Mesothelial cell of epicardium (in vitro differentiated cells): ENCODE results near the gene NELL1. TPM values are rescaled to one million over a fixed set of nuclear protein-coding genes. Genes with fewer than 3 reads are reported as not detected.

Source experiments
- DNase-seq, 2 experiments: peaks; one replicate each; pipeline ENCODE4 v3.0.0; 2021; ENCODE audit warnings: low spot score in 2 of 2; ENCODE audit not compliant: unreplicated experiment in 2 of 2
- H3K27ac Mint-ChIP-seq: 2 replicates; pipeline ENCODE4 v1.8.0; 2021; ENCODE audit warnings: mixed read lengths
- H3K27me3 Mint-ChIP-seq: 2 replicates; pipeline ENCODE4 v1.8.0; 2021; ENCODE audit warnings: low read depth, mixed read lengths
- H3K36me3 Mint-ChIP-seq: 2 replicates; pipeline ENCODE4 v1.8.0; 2021; ENCODE audit warnings: mixed read lengths
- H3K4me1 Mint-ChIP-seq: 2 replicates; pipeline ENCODE4 v1.8.0; 2021; ENCODE audit warnings: mixed read lengths
- H3K4me3 Mint-ChIP-seq: 2 replicates; pipeline ENCODE4 v1.8.0; 2021; ENCODE audit warnings: mild to moderate bottlenecking, moderate library complexity, mixed read lengths
- H3K9me3 Mint-ChIP-seq: 2 replicates; pipeline ENCODE4 v1.8.0; 2021; ENCODE audit warnings: mixed read lengths
- CTCF ChIP-seq: fragments of 200-600 bp; sonication (generic); IDR thresholded peaks from one replicate; pipeline ENCODE4 v1.5.0; 2021; ENCODE audit warnings: antibody characterized with exemption; ENCODE audit not compliant: unreplicated experiment
- total RNA-seq: library from RNA; stranded (reverse); gene quantifications from 3 replicates; pipeline ENCODE4 v1.2.1, GENCODE V29; 2021

The NELL1 gene
- total RNA-seq, 1 donor from 2014 or later, result 1.7 TPM

GRCh38 chr11:20672575-20672974 lies 3.2 kb downstream of the NELL1 start:
- no peak overlapping the region for H3K27ac Mint-ChIP-seq
- peaks cover 11% of the 10 kb centered on the region for H3K4me1 Mint-ChIP-seq
- no peak for DNase-seq
- no peak overlapping the region for H3K4me3 Mint-ChIP-seq
- H3K27me3 Mint-ChIP-seq, result peaks cover 94% of the 10 kb centered on the region
- H3K9me3 Mint-ChIP-seq, result no peaks in the 10 kb centered on the region
- no peaks in the 10 kb centered on the region for H3K36me3 Mint-ChIP-seq
- no peak for TF ChIP-seq CTCF

- DNase-seq, result no peak
- H3K27me3 Mint-ChIP-seq, result peaks cover 74% of the 10 kb centered on the region
- H3K36me3 Mint-ChIP-seq, result no peaks in the 10 kb centered on the region
- no peak overlapping the region for H3K4me3 Mint-ChIP-seq
- TF ChIP-seq CTCF, result no peak
- H3K9me3 Mint-ChIP-seq, result peaks cover 3% of the 10 kb centered on the region
- H3K27ac Mint-ChIP-seq, result no peak overlapping the region
- H3K4me1 Mint-ChIP-seq, result no peaks in the 10 kb centered on the region
Observed at GRCh38 chr11:20676658-20677057, 7.3 kb downstream of the NELL1 start.

- Mint-ChIP-seq H3K27ac (no peak overlapping the region), H3K4me3 (no peak overlapping the region), H3K27me3 (peaks cover 5% of the 10 kb centered on the region), H3K36me3 (no peaks in the 10 kb centered on the region), H3K4me1 (no peaks in the 10 kb centered on the region), H3K9me3 (peaks cover 5% of the 10 kb centered on the region)
- DNase-seq, result no peak
- TF ChIP-seq CTCF, result no peak
Observed at GRCh38 chr11:20688761-20689160, 19.4 kb downstream of the NELL1 start.

- no peak overlapping the region for H3K27ac Mint-ChIP-seq
- H3K36me3 Mint-ChIP-seq, result no peaks in the 10 kb centered on the region
- H3K4me1 Mint-ChIP-seq, result no peaks in the 10 kb centered on the region
- TF ChIP-seq CTCF, result no peak
- H3K27me3 Mint-ChIP-seq, result peaks cover 2% of the 10 kb centered on the region
- no peak overlapping the region for H3K4me3 Mint-ChIP-seq
- no peak for DNase-seq
- peaks cover 21% of the 10 kb centered on the region for H3K9me3 Mint-ChIP-seq
Observed at GRCh38 chr11:20707876-20708275, 38.5 kb downstream of the NELL1 start.

GRCh38 chr11:20712912-20713311 lies 43.5 kb downstream of the NELL1 start:
- DNase-seq, result no peak
- peaks cover 2% of the 10 kb centered on the region for H3K27me3 Mint-ChIP-seq
- no peak overlapping the region for H3K4me3 Mint-ChIP-seq
- no peaks in the 10 kb centered on the region for H3K36me3 Mint-ChIP-seq
- no peak for TF ChIP-seq CTCF
- H3K4me1 Mint-ChIP-seq, result no peaks in the 10 kb centered on the region
- H3K27ac Mint-ChIP-seq, result no peak overlapping the region
- peaks cover 15% of the 10 kb centered on the region for H3K9me3 Mint-ChIP-seq

- Mint-ChIP-seq H3K27me3 (no peaks in the 10 kb centered on the region), H3K4me3 (no peak overlapping the region), H3K36me3 (no peaks in the 10 kb centered on the region), H3K27ac (no peak overlapping the region), H3K9me3 (no peaks in the 10 kb centered on the region), H3K4me1 (no peaks in the 10 kb centered on the region)
- TF ChIP-seq CTCF, result no peak
- no peak for DNase-seq
Observed at GRCh38 chr11:20715464-20715863, 46.1 kb downstream of the NELL1 start.
